Neural cell (in vitro differentiated cells): Measurements from ENCODE around the gene IQCH. TPM values are rescaled to one million over a fixed set of nuclear protein-coding genes. Genes with fewer than 3 reads are reported as not detected.

Experiments
- H2AFZ ChIP-seq: fragments of 200-600, 300-800 bp; sonication (generic), shearing (Covaris generic); 2 replicates; pipeline ENCODE4 v1.6.0; 2014; ENCODE audit warnings: low read depth, mild to moderate bottlenecking, antibody characterized with exemption, low read length, moderate library complexity
- H3F3A ChIP-seq: fragments of 200-600 bp; shearing (Covaris generic); 2 replicates; pipeline ENCODE4 v1.6.1; 2016; ENCODE audit warnings: mild to moderate bottlenecking, moderate library complexity, mixed read lengths, antibody characterized with exemption, low read length; ENCODE audit not compliant: insufficient read depth, poor library complexity, severe bottlenecking
- H3K27ac ChIP-seq: fragments of 200-600, 300-800 bp; sonication (generic), shearing (Covaris generic); 2 replicates; pipeline ENCODE4 v1.5.1; 2014; ENCODE audit warnings: mild to moderate bottlenecking, low read length, moderate library complexity
- H3K27me3 ChIP-seq: fragments of 300-800, 200-600 bp; sonication (generic), shearing (Covaris generic); 2 replicates; pipeline ENCODE4 v1.6.0; 2014; ENCODE audit warnings: mild to moderate bottlenecking, low read depth, low read length, moderate library complexity; ENCODE audit not compliant: insufficient read depth
- H3K36me3 ChIP-seq: fragments of 300-800, 200-600 bp; sonication (generic), shearing (Covaris generic); 2 replicates; pipeline ENCODE4 v1.5.1; 2014; ENCODE audit warnings: mild to moderate bottlenecking, antibody characterized with exemption, low read length, moderate library complexity; ENCODE audit not compliant: insufficient read depth
- H3K4me2 ChIP-seq: fragments of 300-800, 200-600 bp; sonication (generic), shearing (Covaris generic); 2 replicates; pipeline ENCODE4 v1.6.0; 2014; ENCODE audit warnings: mild to moderate bottlenecking, low read length
- H3K4me3 ChIP-seq: fragments of 300-800, 200-600 bp; sonication (generic), shearing (Covaris generic); 2 replicates; pipeline ENCODE4 v1.5.1; 2014; ENCODE audit warnings: mild to moderate bottlenecking, low read length, moderate library complexity
- H3K79me2 ChIP-seq: fragments of 200-600 bp; shearing (Covaris generic); replicated peaks from 2 replicates; pipeline ENCODE4 v1.6.0; 2014; ENCODE audit warnings: mild to moderate bottlenecking, low read length, moderate library complexity; ENCODE audit not compliant: insufficient read depth
- H3K9ac ChIP-seq: fragments of 300-800, 200-600 bp; sonication (generic), shearing (Covaris generic); 2 replicates; pipeline ENCODE4 v1.6.1; 2016; ENCODE audit warnings: mild to moderate bottlenecking, low read length, mixed read lengths
- H3K9me2 ChIP-seq: fragments of 200-600 bp; shearing (Covaris generic); 2 replicates; pipeline ENCODE4 v1.6.1; 2016; ENCODE audit warnings: mild to moderate bottlenecking, low read length, mixed read lengths; ENCODE audit not compliant: insufficient read depth
- H3K9me3 ChIP-seq: fragments of 200-600, 300-800 bp; sonication (generic), shearing (Covaris generic); 2 replicates; pipeline ENCODE4 v1.6.1; 2016; ENCODE audit warnings: mild to moderate bottlenecking, mixed run types, low read length, moderate library complexity, mixed read lengths
- H4K20me1 ChIP-seq: fragments of 200-600 bp; shearing (Covaris generic); 2 replicates; pipeline ENCODE4 v1.6.1; 2016; ENCODE audit warnings: mild to moderate bottlenecking, mixed run types; ENCODE audit not compliant: insufficient read depth
- CTCF ChIP-seq: fragments of 450-650 bp; IDR thresholded peaks from 2 replicates; pipeline ENCODE4 v1.5.1; 2014; ENCODE audit warnings: antibody characterized with exemption, mild to moderate bottlenecking, moderate library complexity; ENCODE audit not compliant: poor library complexity, severe bottlenecking
- EP300 ChIP-seq: fragments of 450-650 bp; conservative IDR thresholded peaks from 2 replicates; pipeline ENCODE4 v1.6.1; 2014; ENCODE audit warnings: antibody characterized with exemption, mild to moderate bottlenecking, moderate library complexity; ENCODE audit not compliant: poor library complexity, severe bottlenecking
- EZH2 ChIP-seq: fragments of 200-600, 300-800 bp; shearing (Covaris generic), sonication (generic); IDR thresholded peaks from 2 replicates; pipeline ENCODE4 v1.6.1; 2014; ENCODE audit warnings: antibody characterized with exemption, low read length, borderline replicate concordance, mild to moderate bottlenecking; ENCODE audit not compliant: insufficient read depth, poor library complexity, severe bottlenecking
- MXI1 ChIP-seq: fragments of 450-650 bp; conservative IDR thresholded peaks from 2 replicates; pipeline ENCODE4 v1.6.1; 2014; ENCODE audit warnings: antibody characterized with exemption, mild to moderate bottlenecking; ENCODE audit not compliant: poor library complexity, severe bottlenecking
- POLR2AphosphoS5 ChIP-seq: IDR thresholded peaks from 2 replicates; pipeline ENCODE4 v1.6.1; 2012
- RAD21 ChIP-seq: fragments of 450-650 bp; conservative IDR thresholded peaks from 2 replicates; pipeline ENCODE4 v1.6.1; 2014; ENCODE audit warnings: antibody characterized with exemption, mild to moderate bottlenecking, moderate library complexity
- REST ChIP-seq: IDR thresholded peaks from 2 replicates; pipeline ENCODE4 v1.6.1; 2012; ENCODE audit warnings: borderline replicate concordance
- SMC3 ChIP-seq: fragments of 450-650 bp; conservative IDR thresholded peaks from 2 replicates; pipeline ENCODE4 v1.6.1; 2014; ENCODE audit warnings: antibody characterized with exemption, mild to moderate bottlenecking, moderate library complexity; ENCODE audit not compliant: poor library complexity
- TAF1 ChIP-seq: IDR thresholded peaks from 2 replicates; pipeline ENCODE4 v1.6.1; 2012; ENCODE audit warnings: low read depth
- polyA plus RNA-seq: library from polyadenylated mRNA; depleted of rRNA; stranded (reverse); fragments of >200 nt; gene quantifications from 2 replicates; pipeline ENCODE4 v1.2.3, GENCODE V29; 2014

IQCH gene
- polyA plus RNA-seq, 1 donor from 2014 or later = 2.8 TPM

- TF ChIP-seq MXI1 (no peak), REST (no peak), RAD21 (no peak), POLR2AphosphoS5 (no peak), SMC3 (no peak), EZH2 (no peak), CTCF (no peak), EP300 (no peak), TAF1 (no peak)
- Histone ChIP-seq H3K4me2 (no peak overlapping the region), H4K20me1 (no peaks in the 10 kb centered on the region), H3F3A (no peaks in the 10 kb centered on the region), H2AFZ (no peak overlapping the region), H3K9me2 (no peaks in the 10 kb centered on the region), H3K36me3 (no peaks in the 10 kb centered on the region), H3K9ac (no peak overlapping the region), H3K27ac (no peak overlapping the region), H3K9me3 (no peaks in the 10 kb centered on the region), H3K79me2 (no peaks in the 10 kb centered on the region), H3K4me3 (no peak overlapping the region), H3K27me3 (no peaks in the 10 kb centered on the region)
Observed at GRCh38 chr15:67396114-67396513, 141.5 kb downstream of the IQCH start.

GRCh38 chr15:67397139-67397538 lies 142.6 kb downstream of the IQCH start:
- H3K27me3 ChIP-seq = no peaks in the 10 kb centered on the region

More at GRCh38 chr15:67397139-67397538, 142.6 kb downstream of the IQCH start:
- H2AFZ ChIP-seq = no peak overlapping the region
- peak overlapping the region; percentile 2 for H3K4me2 ChIP-seq
- H3F3A ChIP-seq = no peaks in the 10 kb centered on the region
- H3K79me2 ChIP-seq = no peaks in the 10 kb centered on the region
- no peaks in the 10 kb centered on the region for H3K9me3 ChIP-seq
- H3K9ac ChIP-seq = no peak overlapping the region
- TF ChIP-seq REST (no peak), SMC3 (no peak), RAD21 (peak; percentile 51), CTCF (peak; percentile 53)
- H3K4me3 ChIP-seq = no peak overlapping the region
- H4K20me1 ChIP-seq = no peaks in the 10 kb centered on the region
- no peaks in the 10 kb centered on the region for H3K36me3 ChIP-seq
- no peaks in the 10 kb centered on the region for H3K9me2 ChIP-seq
- H3K27ac ChIP-seq = no peak overlapping the region
